SK-N-SH treated with all-trans-retinoic acid at 6 μM for 48 hours (cell line): ENCODE measurements around the gene CFAP251.

Experiments used
- ATAC-seq: fragments of 200-7000 bp; cut with Tn5 transposase; 3 replicates; pipeline ENCODE4 v1.9.1; 2020; ENCODE audit warnings: mild to moderate bottlenecking, moderate library complexity
- ARNTL ChIP-seq: fragments of 450-650 bp; formaldehyde crosslinking; IDR thresholded peaks from 2 replicates; pipeline ENCODE4 v1.5.0; 2020; ENCODE audit warnings: low read depth, mild to moderate bottlenecking, moderate library complexity, borderline replicate concordance
- BACH2 ChIP-seq: fragments of 250-450 bp; sonication (Bioruptor Pico); IDR thresholded peaks from 2 replicates; pipeline ENCODE4 v1.9.0; 2021; ENCODE audit warnings: mild to moderate bottlenecking, borderline replicate concordance
- CSDC2 ChIP-seq: fragments of 250-450 bp; sonication (Bioruptor Pico); IDR thresholded peaks from 2 replicates; pipeline ENCODE4 v1.5.0; 2020; ENCODE audit warnings: mild to moderate bottlenecking, moderate library complexity
- ESRRG ChIP-seq: fragments of 250-450 bp; sonication (Bioruptor Pico); IDR thresholded peaks from 2 replicates; pipeline ENCODE4 v1.6.1; 2021; ENCODE audit warnings: mild to moderate bottlenecking
- ISL1 ChIP-seq: fragments of 250-450 bp; sonication (Bioruptor Pico); IDR thresholded peaks from 2 replicates; pipeline ENCODE4 v2.1.2; 2022; ENCODE audit warnings: mild to moderate bottlenecking, moderate library complexity
- OSR1 ChIP-seq: fragments of 250-450 bp; sonication (Bioruptor Pico); IDR thresholded peaks from 2 replicates; pipeline ENCODE4 v1.8.0; 2022; ENCODE audit warnings: moderate library complexity, mild to moderate bottlenecking, inconsistent platforms
- PPARA ChIP-seq: fragments of 250-450 bp; sonication (Bioruptor Pico); IDR thresholded peaks from 2 replicates; pipeline ENCODE4 v1.5.0; 2020; ENCODE audit warnings: mild to moderate bottlenecking, borderline replicate concordance
- RARB ChIP-seq: fragments of 250-450 bp; sonication (Bioruptor Pico); IDR thresholded peaks from 2 replicates; pipeline ENCODE4 v1.8.0; 2021; ENCODE audit warnings: mild to moderate bottlenecking, moderate library complexity
- TCF4 ChIP-seq: fragments of 250-450 bp; sonication (Bioruptor Pico); IDR thresholded peaks from 2 replicates; pipeline ENCODE4 v1.8.0; 2021; ENCODE audit warnings: mild to moderate bottlenecking, moderate library complexity, borderline replicate concordance
- TOX ChIP-seq: fragments of 250-450 bp; sonication (Bioruptor Pico); IDR thresholded peaks from 2 replicates; pipeline ENCODE4 v1.8.0; 2021; ENCODE audit warnings: mild to moderate bottlenecking, moderate library complexity, borderline replicate concordance
- ZC3H10 ChIP-seq: fragments of 250-450 bp; sonication (Bioruptor Pico); IDR thresholded peaks from 2 replicates; pipeline ENCODE4 v1.5.1; 2021; ENCODE audit warnings: mild to moderate bottlenecking, moderate library complexity
- ZFP3 ChIP-seq: fragments of 250-450 bp; sonication (Bioruptor Pico); IDR thresholded peaks from 2 replicates; pipeline ENCODE4 v1.5.0; 2020; ENCODE audit warnings: mild to moderate bottlenecking, moderate library complexity
- ZFP30 ChIP-seq: fragments of 450-650 bp; formaldehyde crosslinking; IDR thresholded peaks from 2 replicates; pipeline ENCODE4 v1.5.0; 2022; ENCODE audit warnings: mild to moderate bottlenecking, moderate library complexity
- ZNF70 ChIP-seq: fragments of 450-650 bp; formaldehyde crosslinking; IDR thresholded peaks from 2 replicates; pipeline ENCODE4 v1.5.0; 2020; ENCODE audit warnings: mild to moderate bottlenecking, moderate library complexity
- TF ChIP-seq, protein P1 (sequence below): fragments of 250-450 bp; sonication (Bioruptor Pico); IDR thresholded peaks from 2 replicates; pipeline ENCODE4 v1.5.1; 2020; ENCODE audit warnings: low read depth, mild to moderate bottlenecking, moderate library complexity
- TF ChIP-seq, protein P2 (sequence below): fragments of 250-450 bp; sonication (Bioruptor Pico); IDR thresholded peaks from 2 replicates; pipeline ENCODE4 v1.5.1; 2021; ENCODE audit warnings: mild to moderate bottlenecking, moderate library complexity
- TF ChIP-seq, protein P3 (sequence below): fragments of 250-450 bp; sonication (Bioruptor Pico); IDR thresholded peaks from 2 replicates; pipeline ENCODE4 v1.5.0; 2020; ENCODE audit warnings: mild to moderate bottlenecking, moderate library complexity

The CFAP251 gene

DNA sequence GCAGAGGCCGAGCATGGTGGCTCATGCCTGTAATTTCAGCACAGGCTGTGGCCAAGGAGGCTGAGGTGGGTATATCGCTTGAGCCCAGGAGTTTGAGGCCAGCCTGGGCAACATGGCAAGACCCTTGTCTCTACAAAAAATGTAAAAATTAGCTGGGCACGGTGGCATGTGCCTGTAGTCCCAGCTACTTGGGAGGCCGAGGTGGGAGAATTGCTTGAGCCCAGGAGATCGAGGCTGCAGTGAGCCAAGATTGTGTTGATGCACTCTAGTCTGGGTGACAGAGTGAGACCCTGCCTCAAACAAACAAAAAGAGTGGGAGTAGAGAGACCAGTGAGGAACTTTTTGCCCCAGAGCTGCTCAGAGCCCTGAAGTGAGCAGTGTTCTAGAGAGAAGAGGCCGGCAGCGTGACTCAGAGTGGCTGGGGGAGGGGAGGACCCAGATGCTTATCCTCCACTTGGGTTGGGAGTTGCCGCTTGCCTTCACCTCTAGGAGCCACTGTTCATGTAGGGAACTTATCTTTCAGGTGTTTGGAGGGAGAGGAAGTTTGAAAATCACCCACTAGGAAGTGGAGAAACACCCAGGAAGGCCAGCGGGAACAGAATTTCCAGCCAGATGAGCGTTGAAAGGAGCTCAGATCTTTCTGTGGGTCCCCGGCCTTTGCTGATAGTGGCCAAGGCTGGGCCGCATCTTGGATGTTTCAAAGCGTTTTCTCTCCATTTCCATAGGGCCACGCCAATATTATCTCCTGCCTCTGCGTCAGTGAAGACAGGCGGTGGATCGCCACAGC, 15.3 kb downstream of the CFAP251 start:
- ATAC-seq, result peak; percentile 82
- TF ChIP-seq TCF4 (CRISPR knock-in tag) (no peak), ARNTL (CRISPR knock-in tag) (no peak), TOX (CRISPR knock-in tag) (no peak), ZFP3 (CRISPR knock-in tag) (no peak), OSR1 (CRISPR knock-in tag) (no peak), RARB (no peak), ZFP30 (no peak), ZC3H10 (CRISPR knock-in tag) (no peak), CSDC2 (CRISPR knock-in tag) (no peak; the same call in 1 of the 2 replicates)
- TF ChIP-seq, protein P1, sequence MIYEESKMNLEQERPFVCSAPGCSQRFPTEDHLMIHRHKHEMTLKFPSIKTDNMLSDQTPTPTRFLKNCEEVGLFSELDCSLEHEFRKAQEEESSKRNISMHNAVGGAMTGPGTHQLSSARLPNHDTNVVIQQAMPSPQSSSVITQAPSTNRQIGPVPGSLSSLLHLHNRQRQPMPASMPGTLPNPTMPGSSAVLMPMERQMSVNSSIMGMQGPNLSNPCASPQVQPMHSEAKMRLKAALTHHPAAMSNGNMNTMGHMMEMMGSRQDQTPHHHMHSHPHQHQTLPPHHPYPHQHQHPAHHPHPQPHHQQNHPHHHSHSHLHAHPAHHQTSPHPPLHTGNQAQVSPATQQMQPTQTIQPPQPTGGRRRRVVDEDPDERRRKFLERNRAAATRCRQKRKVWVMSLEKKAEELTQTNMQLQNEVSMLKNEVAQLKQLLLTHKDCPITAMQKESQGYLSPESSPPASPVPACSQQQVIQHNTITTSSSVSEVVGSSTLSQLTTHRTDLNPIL (CRISPR knock-in tag), result no peak
- TF ChIP-seq, protein P2, sequence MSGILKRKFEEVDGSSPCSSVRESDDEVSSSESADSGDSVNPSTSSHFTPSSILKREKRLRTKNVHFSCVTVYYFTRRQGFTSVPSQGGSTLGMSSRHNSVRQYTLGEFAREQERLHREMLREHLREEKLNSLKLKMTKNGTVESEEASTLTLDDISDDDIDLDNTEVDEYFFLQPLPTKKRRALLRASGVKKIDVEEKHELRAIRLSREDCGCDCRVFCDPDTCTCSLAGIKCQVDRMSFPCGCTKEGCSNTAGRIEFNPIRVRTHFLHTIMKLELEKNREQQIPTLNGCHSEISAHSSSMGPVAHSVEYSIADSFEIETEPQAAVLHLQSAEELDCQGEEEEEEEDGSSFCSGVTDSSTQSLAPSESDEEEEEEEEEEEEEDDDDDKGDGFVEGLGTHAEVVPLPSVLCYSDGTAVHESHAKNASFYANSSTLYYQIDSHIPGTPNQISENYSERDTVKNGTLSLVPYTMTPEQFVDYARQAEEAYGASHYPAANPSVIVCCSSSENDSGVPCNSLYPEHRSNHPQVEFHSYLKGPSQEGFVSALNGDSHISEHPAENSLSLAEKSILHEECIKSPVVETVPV (CRISPR knock-in tag), result no peak

DNA sequence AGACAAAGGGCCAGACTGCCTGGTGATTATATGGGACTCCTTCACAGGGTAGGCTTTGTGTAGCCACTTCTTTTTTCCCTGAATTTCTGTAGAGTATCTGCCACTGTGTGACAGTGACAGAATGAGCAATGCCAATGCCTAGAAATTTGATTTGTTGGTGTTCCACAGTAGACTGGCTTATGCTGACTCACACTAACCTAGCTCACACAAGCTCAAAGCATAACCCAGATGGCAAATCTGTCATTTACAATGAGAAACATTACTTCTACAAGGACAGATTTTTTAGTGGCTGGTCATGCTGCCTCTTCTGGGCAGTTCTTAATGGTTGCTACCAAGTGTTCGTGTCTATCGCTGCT, 15.9 kb downstream of the CFAP251 start:
- ATAC-seq, result peak; percentile 58
- TF ChIP-seq ISL1, result peak; percentile 34
- TF ChIP-seq, protein P3, sequence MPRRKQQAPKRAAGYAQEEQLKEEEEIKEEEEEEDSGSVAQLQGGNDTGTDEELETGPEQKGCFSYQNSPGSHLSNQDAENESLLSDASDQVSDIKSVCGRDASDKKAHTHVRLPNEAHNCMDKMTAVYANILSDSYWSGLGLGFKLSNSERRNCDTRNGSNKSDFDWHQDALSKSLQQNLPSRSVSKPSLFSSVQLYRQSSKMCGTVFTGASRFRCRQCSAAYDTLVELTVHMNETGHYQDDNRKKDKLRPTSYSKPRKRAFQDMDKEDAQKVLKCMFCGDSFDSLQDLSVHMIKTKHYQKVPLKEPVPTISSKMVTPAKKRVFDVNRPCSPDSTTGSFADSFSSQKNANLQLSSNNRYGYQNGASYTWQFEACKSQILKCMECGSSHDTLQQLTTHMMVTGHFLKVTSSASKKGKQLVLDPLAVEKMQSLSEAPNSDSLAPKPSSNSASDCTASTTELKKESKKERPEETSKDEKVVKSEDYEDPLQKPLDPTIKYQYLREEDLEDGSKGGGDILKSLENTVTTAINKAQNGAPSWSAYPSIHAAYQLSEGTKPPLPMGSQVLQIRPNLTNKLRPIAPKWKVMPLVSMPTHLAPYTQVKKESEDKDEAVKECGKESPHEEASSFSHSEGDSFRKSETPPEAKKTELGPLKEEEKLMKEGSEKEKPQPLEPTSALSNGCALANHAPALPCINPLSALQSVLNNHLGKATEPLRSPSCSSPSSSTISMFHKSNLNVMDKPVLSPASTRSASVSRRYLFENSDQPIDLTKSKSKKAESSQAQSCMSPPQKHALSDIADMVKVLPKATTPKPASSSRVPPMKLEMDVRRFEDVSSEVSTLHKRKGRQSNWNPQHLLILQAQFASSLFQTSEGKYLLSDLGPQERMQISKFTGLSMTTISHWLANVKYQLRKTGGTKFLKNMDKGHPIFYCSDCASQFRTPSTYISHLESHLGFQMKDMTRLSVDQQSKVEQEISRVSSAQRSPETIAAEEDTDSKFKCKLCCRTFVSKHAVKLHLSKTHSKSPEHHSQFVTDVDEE (CRISPR knock-in tag), result no peak

DNA sequence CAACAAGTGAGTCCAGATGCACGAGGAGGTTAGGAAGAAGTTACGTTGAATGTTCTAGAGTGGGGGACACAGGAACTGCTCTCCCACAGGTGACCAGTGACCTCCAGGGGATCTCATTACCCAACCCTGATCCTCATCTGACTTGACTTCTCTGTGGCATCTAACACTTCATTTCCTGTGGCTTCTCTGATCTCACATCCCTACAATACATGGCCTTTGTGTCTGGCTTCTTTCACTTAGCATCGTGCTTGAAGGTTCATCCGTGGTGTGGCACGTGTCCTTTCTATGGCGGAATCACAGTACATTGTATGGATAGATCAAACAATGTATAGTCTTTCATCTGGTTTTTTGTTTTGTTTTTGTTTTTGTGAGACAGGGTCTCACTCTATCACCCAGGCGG, 19.3 kb downstream of the CFAP251 start:
- ATAC-seq, result no peak
- TF ChIP-seq PPARA (CRISPR knock-in tag), result no peak
- TF ChIP-seq ZFP3 (CRISPR knock-in tag), result no peak
- TF ChIP-seq, protein P1 (CRISPR knock-in tag), result no peak
- TF ChIP-seq BACH2, result no peak
- TF ChIP-seq ZC3H10 (CRISPR knock-in tag), result no peak
- TF ChIP-seq TCF4 (CRISPR knock-in tag), result no peak
- TF ChIP-seq RARB, result no peak
- no peak for TF ChIP-seq CSDC2 (CRISPR knock-in tag)
- no peak for TF ChIP-seq ARNTL (CRISPR knock-in tag)
- no peak for TF ChIP-seq ZNF70 (CRISPR knock-in tag)
- no peak for TF ChIP-seq ZFP30
- no peak for TF ChIP-seq ISL1
- TF ChIP-seq ESRRG (CRISPR knock-in tag), result no peak
- TF ChIP-seq, protein P2 (CRISPR knock-in tag), result no peak

DNA sequence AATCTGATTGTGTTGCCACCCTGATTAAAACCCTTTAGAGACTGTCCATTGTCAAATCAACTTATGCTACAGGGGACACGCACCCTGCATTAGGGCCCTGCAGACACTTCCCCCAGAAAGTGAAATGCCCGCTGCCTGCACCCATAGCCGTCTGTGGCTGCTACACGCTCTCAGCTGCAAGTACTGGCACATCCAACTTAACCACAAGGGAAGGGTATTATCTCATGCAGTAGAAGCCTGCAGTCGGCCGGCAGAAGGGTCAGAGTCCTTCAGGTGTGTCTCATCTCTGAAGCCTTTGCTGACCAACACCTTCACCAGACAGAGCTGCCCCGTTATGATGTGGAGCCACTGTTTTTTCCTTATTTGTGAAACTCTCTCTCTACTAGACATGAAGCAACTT, 20.8 kb downstream of the CFAP251 start:
- no peak for ATAC-seq
- TF ChIP-seq, protein P1 (CRISPR knock-in tag), result 0 out of 2 replicates have a peak, but pooled peaks have one; percentile 12
- TF ChIP-seq ZC3H10 (CRISPR knock-in tag) (no peak), OSR1 (CRISPR knock-in tag) (no peak), ZFP30 (no peak), BACH2 (no peak), RARB (no peak), ZFP3 (CRISPR knock-in tag) (no peak)
- TF ChIP-seq, all 23 proteins: peak for 1
